NCI-H2171 (cell line): ENCODE results near the gene MEF2C.

ENCODE experiments used
- DNase-seq: peaks from one replicate; lab custom pipeline; 2025; lab: John Stamatoyannopoulos, UW

MEF2C gene

DNA sequence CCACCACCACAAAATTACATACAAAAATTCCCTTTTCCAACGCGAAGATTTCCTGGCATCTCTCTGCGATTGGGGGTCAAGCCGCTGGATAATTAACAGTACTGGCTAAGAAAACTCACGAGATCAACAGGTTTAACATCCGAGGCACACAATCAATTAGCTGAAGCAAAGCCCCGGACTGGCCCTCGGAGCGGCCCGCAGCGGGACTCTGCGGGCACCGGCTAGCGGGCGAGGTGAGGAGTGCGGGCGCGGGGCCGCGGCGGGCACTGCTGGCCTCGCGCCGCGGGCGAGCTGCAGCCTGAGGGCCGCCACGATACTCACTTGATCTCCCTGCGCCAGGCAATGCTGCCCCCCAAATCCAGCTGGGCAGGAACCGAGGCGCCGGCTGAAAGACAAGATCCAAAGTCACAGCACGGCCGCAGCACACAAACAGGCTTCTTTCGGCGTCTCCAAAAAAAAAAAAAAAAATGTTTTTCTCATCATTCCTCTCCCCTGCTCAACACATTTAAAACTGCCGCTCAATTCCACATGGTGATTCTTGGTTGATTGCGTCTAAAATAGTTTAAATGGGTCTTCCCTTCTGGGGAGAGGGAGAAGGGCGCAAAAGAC lies 210.2 kb downstream of the MEF2C start:
- no peak for DNase-seq

DNA sequence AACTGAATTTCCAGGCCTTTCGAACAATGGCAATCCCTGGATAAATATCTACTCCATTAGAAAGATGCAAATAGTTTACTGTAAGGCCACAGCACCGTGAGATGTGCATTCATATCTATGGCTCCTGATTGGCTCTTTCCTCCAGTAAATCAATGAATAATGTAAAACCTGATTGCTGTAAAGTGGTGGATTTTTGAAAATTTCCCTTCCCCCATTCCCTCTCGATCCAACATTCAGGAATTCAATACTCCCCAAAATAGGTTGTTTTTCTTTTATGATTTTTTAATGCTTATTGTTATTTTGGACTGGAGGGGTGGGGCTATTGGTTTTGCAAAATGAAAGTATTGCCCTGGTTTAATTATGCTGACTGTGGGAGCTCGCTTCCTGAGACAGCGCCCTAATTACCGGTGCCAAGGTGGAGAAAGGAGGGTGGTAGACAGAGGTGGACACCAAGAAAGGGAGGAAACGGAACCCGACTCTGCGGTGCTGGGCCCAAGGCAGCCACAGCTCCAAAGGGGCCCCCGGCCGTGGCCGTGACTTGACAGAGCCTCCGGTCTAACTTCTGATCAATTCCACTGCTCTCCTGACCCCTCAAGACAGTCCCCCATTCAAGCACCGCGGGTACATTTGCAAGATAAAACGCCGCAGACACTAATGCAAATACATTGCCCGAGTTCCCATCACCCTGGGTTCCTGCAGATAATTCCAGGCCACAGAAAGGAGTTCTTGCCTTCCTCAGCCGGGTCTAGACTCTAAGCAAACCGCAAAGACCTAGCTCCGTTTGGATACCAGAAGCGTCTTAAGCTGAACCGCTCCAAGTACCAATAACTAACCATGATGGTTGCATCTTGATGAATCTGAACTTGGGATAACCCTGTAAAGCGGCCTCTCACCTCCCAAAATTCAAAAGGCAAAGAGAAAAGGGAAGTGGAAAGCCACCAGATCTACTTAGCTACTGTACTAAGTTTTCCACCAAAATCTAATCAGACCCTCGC lies 211.2 kb downstream of the MEF2C start:
- no peak for DNase-seq

DNA sequence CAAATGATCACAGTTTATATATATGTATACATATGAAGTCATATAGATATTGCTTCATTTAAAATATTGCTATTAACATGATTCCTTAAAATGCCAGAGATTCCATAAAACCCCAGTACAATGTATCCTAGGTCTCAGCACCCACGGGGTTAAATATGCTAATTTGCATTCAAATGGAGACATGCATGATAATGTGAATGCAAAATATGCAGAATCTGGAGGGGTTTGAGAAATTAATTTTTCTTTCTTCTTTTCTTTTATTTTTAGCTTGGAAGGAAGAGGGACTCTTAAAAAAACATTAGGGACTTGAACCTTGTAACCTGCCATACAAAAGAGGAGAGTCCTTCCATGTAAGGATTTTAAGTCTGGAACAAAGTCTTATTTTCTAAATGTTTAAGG lies 211.9 kb downstream of the MEF2C start:
- DNase-seq: no peak

DNA sequence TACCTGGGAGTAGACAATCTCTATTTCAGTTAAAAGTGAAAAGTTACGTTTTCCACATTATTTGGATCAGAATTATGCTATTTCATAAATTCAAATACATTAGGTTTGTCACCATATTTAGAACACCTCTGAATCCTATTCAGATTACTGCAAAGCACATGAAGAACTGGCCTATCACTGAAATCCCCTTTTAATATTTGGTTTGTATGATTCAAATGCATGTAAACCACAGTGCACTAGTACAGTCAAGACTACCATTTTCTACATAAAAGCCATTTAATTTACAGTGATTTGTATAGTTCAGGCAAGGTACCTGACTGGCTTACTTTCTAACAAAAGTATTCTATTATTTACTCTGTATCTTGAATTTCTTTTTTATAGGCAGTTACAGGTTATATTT lies 212.5 kb downstream of the MEF2C start:
- no peak for DNase-seq

DNA sequence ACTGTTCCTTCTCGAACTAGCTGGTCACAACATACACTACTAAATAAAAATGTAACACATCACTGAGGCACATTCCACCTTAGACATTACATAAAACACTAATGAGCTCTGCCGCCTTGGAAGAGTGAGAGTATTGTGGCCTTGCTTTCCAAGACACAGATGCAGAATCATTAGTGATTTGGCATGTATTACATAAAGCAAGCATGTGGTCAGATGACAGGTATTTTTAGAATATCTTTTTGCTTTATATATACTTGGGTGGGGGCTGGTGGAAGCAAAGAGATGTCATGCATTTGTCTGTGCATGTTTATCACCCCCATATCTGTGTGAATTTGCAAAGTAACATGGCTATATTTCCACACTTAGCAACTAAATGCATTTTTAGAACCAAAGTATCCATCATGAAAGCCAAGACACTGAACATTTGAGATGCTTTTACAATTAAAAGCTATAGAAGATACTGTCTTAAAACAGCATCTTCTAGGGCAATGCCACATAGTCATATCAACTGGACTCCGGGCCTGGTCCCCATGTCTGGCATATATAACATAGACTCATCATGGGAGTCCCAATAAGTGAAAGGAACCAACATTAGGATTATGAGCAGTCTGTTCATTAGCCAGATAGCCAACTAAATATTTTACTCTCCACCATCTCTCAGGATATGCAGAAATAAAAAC lies 213.5 kb downstream of the MEF2C start:
- DNase-seq: no peak

DNA sequence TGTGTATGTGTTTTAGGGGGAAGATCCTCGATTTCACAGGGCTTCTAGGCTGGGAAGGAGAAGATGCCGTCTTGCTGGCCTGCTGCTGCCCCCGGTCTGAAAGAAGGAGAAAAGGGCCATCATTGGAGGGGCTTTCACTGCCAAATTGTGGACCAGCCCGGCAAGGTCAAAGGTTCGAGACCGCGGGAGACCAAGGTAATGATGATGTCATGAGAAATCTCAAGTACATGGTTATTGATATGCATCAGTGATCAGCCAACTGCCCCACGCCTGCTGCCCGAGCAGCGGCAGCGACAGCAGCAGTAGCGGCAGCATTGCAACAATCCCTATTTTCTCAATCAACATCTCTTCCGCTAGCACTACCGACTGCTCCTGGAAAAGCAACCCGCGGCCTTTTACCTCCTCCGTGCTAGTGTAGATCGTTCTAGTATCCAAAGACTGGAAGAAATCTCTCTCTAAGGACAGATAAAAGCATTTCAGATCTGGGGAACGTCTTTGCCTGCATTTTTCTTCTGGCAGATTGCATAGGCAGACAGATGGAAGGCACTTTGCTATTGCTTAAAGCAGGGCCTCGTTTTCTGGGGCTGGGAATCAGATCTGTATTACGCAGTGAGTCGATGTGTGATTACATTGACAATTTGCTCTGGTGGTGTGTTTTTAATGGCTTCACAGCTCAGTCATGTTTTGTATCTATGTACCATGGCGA lies 215.3 kb downstream of the MEF2C start:
- no peak for DNase-seq
